Activated CD4-positive, alpha-beta T cell treated with anti-CD3 and anti-CD28 coated beads, Interleukin-2, amount 50 U/mL, for 48 hours (primary cell): Measurements from ENCODE around the gene PHYHD1.

Experiments
- DNase-seq, 2 experiments: peaks; one replicate each; pipeline ENCODE4 v3.0.0-alpha.2; 2020

The PHYHD1 gene

GRCh38 chr9:128901822-128902221, 19.0 kb upstream of the PHYHD1 start:
- peak in 1 of 2 experiments; percentile 18 for DNase-seq

DNA sequence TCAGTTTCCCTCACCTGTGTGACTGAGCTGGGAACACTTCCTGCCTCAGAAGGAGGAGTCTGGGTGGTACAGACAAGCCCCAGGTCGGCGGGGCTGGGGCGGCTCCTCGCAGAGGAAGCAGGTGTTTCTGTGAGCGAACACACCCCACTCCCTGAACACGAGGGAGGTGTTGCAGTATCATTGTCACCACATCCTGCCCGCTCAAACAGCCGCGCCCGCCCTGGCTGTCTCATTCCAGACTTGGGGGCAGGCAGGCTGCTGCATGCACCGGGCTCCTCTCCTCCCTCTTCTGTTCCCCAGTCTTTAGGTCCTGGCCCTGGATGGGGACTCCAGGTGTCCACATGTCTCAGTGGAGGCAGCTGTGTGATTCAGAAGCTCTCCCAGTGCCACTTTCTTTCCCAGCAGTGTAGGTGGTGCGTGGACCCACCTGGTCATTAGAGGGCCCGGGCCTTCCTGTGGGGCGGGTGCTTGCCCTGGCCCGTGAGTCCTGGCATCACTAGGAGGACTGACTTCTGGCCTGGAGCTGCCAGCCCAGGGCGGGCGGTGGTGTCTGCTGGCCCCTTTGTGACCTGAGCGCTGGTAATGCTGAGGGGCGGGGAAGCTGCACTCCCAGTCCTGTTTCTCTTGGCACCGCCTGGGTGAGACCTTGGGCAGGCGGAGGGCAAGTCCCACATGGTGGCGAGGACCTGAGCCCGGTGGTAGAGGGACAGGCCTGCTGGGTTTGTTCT, 18.3 kb upstream of the PHYHD1 start:
- peak; percentile 84 to 86 for DNase-seq

GRCh38 chr9:128903079-128903461, 17.7 kb upstream of the PHYHD1 start:
- no peak for DNase-seq

GRCh38 chr9:128903871-128904620, 16.7 kb upstream of the PHYHD1 start:
- DNase-seq: peak in 1 of 2 experiments; percentile 31

- no peak for DNase-seq
These were observed 14.8 kb upstream of the PHYHD1 start for GRCh38 chr9:128905964-128906363.

GRCh38 chr9:128906741-128907140, 14.0 kb upstream of the PHYHD1 start:
- DNase-seq: no peak

DNA sequence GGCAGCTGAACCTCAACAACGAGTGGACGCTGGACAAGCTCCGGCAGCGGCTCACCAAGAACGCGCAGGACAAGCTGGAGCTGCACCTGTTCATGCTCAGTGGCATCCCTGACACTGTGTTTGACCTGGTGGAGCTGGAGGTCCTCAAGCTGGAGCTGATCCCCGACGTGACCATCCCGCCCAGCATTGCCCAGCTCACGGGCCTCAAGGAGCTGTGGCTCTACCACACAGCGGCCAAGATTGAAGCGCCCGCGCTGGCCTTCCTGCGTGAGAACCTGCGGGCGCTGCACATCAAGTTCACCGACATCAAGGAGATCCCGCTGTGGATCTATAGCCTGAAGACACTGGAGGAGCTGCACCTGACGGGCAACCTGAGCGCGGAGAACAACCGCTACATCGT, 12.4 kb upstream of the PHYHD1 start:
- DNase-seq: no peak

DNA sequence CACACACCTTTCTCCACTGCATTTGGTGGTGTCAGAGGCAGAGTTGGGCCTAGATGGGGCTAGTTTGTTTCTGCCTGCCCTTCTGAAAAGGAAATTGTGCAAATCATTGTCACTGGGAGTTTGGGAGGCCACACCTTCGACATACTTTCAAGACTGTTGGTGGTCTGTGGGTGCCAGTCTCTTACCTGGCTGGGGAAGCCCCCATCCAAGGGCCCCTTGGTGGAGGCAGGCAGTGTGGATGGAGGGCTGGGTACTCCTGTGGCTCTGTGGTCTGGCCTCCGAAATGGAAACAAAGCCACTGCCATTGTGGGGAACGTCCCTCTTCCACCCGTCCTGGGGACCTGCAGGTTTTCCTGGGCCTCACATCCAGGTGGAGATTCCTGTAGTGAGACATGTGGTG, 10.9 kb upstream of the PHYHD1 start:
- no peak for DNase-seq

DNA sequence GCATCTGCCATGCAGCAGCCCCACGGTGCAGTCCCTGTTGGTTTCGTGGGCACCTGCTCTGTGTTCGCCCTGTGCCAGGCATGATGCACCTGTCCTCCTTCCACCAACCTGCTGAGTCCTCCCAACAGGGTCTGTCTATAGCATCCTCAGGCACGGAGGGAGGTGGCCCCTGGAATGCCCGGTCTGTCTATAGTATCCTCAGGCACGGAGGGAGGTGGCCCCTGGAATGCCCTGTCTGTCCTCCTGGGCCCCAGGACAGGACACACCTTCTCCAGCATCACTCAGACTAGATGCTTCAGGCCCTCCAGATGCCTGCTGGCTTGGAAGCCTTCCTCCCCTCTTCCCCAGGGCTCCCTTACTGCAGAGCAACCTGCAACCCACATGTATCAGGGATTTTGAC, 9.9 kb upstream of the PHYHD1 start:
- DNase-seq: no peak

GRCh38 chr9:128911529-128912035, 9.2 kb upstream of the PHYHD1 start:
- DNase-seq: no peak

- DNase-seq: peak in 1 of 2 experiments; percentile 32
These were observed 8.4 kb upstream of the PHYHD1 start for GRCh38 chr9:128912270-128912853.

DNA sequence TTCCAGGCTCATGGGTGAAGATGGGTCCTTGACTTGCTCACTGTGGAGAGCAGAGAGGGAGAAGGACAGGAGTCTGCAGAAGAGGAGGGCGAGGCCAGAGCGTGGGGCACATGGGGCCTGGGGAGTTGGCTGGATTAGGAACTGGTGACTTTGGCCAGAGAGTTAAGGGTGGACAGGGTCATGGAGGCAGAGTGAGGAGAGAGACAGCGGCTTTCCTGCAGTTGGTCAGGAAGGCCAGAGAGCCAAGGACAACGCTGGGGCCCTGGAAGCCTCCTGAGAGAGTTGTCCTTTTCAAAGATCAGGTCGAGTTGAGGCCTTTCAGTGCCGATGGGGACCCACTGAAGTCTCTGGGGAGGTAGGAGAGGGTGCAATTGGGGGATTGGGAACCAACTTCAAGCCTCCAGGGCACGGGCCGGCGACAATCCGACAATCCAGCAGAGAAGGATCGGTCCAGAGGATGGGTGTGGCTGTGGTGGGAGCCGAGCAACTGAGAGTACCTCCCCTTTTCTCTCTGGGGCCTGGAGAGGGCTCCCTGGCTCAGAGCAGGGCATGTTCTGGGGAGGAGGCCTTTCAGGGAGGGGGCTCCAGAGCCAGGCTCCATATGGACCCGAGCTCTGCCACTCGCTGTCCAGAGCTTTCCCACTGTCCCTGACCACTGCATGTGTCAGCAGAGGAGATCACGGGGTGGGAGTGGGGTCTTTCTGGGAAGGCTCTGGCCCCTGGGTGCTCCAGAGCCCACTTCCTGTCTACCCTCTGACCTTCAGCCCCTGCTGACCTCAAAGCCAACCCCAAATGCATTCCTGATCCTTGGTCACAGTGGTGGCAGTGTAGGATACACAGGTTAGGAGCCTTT, 7.5 kb upstream of the PHYHD1 start:
- no peak for DNase-seq

DNA sequence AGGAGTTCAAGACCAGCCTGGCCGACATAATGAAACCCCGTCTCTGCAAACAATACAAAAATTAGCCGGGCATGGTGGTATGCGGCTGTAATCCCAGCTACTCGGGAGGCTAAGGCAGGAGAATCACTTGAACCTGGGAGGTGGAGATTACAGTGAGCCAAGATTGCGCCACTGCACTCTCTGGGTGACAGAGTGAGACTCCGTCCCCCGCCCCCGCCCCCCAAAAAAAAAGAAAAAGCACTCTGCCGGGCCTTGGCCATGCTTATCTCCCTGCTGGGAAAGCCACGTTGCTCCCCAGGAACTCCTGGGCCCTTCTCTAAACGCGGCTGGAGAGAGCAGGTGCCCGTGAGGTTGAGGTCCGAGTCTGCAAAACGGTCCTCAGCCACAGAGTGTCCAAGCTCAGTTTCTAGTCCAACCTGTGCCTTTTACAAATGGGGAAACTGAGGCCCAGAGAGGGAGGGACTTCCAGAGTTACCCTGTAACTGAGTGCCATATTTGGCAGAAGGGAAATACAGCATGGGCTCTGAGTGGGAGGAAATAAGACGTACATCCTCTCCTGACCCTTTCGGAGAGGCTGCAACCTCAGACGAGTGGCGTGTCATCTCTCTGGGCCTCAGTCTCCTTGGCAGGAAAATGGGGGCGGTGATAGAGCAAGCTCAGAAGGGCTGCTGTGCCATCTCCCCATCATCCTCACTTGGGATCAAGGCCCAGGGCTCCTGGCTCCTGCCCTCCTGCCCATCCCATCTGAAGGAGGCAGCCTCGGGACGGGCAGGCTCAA, 6.6 kb upstream of the PHYHD1 start:
- no peak for DNase-seq

- no peak for DNase-seq
These were observed 4.6 kb upstream of the PHYHD1 start for GRCh38 chr9:128916204-128916603.

DNA sequence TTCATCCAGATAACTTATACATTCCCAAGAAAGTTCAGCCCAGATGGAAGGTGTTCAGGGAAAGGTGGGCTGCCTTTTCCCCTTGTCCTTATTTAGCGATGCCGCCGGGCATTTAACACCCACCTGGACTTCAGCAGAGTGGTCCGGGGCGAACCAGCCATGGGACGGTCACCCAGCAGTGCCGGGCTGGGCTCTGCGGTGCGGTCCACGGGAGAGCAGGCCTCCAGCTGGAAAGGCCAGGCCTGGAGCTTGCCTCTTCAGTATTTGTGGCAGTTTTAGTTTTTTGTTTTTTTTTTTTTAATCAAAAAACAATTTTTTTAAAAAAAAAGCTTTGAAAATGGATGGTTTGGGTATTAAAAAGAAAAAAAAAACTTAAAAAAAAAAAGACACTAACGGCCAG, 4.0 kb upstream of the PHYHD1 start:
- DNase-seq: no peak

DNA sequence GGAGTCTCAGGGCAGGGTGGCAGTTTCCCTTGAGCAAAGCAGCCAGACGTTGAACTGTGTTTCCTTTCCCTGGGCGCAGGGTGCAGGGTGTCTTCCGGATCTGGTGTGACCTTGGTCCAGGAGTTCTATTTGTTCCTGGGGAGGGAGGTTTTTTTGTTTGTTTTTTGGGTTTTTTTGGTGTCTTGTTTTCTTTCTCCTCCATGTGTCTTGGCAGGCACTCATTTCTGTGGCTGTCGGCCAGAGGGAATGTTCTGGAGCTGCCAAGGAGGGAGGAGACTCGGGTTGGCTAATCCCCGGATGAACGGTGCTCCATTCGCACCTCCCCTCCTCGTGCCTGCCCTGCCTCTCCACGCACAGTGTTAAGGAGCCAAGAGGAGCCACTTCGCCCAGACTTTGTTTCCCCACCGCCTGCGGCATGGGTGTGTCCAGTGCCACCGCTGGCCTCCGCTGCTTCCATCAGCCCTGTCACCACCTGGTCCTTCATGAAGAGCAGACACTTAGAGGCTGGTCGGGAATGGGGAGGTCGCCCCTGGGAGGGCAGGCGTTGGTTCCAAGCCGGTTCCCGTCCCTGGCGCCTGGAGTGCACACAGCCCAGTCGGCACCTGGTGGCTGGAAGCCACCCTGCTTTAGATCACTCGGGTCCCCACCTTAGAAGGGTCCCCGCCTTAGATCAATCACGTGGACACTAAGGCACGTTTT, 3.5 kb upstream of the PHYHD1 start:
- DNase-seq: no peak

DNA sequence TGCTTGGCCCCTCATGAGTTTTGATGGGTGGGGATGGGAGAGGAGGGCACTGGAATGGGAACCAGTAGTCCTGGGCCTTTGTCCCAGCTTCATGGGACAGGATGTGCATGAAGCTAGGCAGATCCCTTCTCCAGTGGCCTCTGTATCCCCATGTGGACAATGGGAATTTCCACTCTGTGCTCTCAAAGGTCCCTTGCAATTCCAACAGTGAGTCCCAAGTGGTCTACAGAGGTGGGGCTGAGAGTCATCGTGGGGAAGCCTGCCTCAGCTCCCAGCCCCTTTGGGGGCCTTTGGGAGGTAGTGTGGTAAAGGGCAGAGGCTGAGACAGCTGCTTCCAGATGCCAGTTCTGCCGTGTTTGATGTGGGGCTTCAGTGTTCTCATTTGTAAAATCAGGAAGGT, 1.9 kb upstream of the PHYHD1 start:
- no peak for DNase-seq

DNA sequence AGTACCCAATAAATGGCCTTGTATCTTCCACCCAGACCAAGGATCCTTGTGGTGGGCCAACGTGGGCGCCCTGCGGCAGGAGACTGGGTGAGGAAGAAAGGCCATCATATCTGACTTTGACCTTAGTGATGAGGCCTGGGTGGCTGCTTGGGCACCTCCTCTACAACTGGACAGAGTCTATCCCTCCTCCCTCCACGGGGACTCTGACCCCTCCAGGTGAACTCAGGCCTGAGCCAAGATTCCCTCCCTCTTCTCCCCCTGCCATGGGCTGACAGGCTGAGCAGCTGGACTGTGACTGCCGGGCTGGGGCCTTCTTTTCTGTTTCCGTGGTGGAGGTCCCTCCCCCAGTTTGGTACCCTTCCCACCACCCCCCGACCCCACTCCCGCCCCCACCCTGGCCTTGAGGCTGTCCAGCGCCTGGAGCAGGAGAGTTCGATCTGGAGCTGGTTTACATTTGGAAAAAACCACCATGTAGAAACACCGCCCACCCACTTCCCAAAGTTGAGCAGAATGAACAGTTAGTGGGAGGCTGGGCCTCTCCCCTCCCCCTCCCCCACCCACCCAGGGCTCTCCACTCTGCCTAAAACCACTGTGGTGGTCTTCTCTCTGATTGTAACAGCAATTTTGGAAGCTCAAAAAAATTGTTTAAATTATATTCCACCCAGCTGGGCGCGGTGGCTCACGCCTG, 1.2 kb upstream of the PHYHD1 start:
- no peak for DNase-seq

- no peak for DNase-seq
These were observed 1.3 kb downstream of the PHYHD1 start for GRCh38 chr9:128921881-128922763.

GRCh38 chr9:128923493-128923883, 2.7 kb downstream of the PHYHD1 start:
- no peak for DNase-seq
